Body of pancreas (tissue), 4 donors: ENCODE results near the gene NEK11. TPM values are rescaled to one million over a fixed set of nuclear protein-coding genes. Genes with fewer than 3 reads are reported as not detected.
A peak's percentile ranks its signal among the peaks of the same experiment; 100 is the strongest.

Experiments used
- ATAC-seq: fragments of 150-250 bp; one replicate; pipeline ENCODE4 v1.9.1; 2016
- DNase-seq, 4 donors: peaks; one replicate each; pipeline ENCODE4 v3.0.0-alpha.2; 2019
- H3K27ac ChIP-seq, 4 donors: fragments of 200-600 bp; sonication (generic); 1 replicate in 3 of 4; 2 replicates in 1 of 4; pipeline versions ENCODE4 v1.5.1 to v1.6.1; 2016 to 2019; ENCODE audit warnings: mild to moderate bottlenecking in 1 of 4, mixed read lengths in 1 of 4, moderate library complexity in 1 of 4
- H3K27me3 ChIP-seq, 2 donors: fragments of 200-600 bp; sonication (generic); one replicate each; pipeline ENCODE4 v1.6.0; 2016; ENCODE audit warnings: mild to moderate bottlenecking in 1 of 2
- H3K36me3 ChIP-seq, 2 donors: fragments of 200-600 bp; sonication (generic); replicated peaks in 1 of 2; 2 replicates each; pipeline ENCODE4 v1.5.1; 2016; ENCODE audit warnings: low read depth in 2 of 2; ENCODE audit not compliant: insufficient read depth in 1 of 2
- H3K4me1 ChIP-seq: fragments of 200-600 bp; sonication (generic); one replicate; pipeline ENCODE4 v1.6.0; 2016
- H3K4me3 ChIP-seq, 2 donors: fragments of 200-600 bp; sonication (generic); 1 replicate in 1 of 2; 2 replicates in 1 of 2; pipeline ENCODE4 v1.5.1; 2016 to 2019
- H3K9me3 ChIP-seq, 3 donors: fragments of 200-600 bp; sonication (generic); 1 replicate in 2 of 3; 2 replicates in 1 of 3; pipeline ENCODE4 v1.5.1; 2016
- CTCF ChIP-seq, 7 experiments: fragments of 450-650 bp in 4 of 7; fragments of 200-600 bp in 3 of 7; sonication (generic) in 3 of 7; IDR thresholded peaks; one replicate each; pipeline ENCODE4 v1.5.1; 2016 to 2019; ENCODE audit warnings: antibody characterized with exemption in 7 of 7
- POLR2A ChIP-seq, 3 donors: fragments of 450-650 bp; IDR thresholded peaks; one replicate each; pipeline ENCODE4 v1.6.1; 2016; ENCODE audit warnings: antibody characterized with exemption in 3 of 3, mild to moderate bottlenecking in 2 of 3
- whole genome bisulfite sequencing, 2 donors: methylation state at CpG; one replicate each; pipeline ENCODE4 v1.1.5; 2017; 5-methylcytosine and 5-hydroxymethylcytosine counted together
- intact Hi-C: fragments of 100-400 bp; cut with DNase I; formaldehyde crosslinking; loops from one replicate; pipeline ENCODE4 v1.15.1; 2023
- total RNA-seq, 2 donors: library from RNA; depleted of rRNA; stranded (reverse); fragments of >200 nt; gene quantifications; one replicate each; pipeline ENCODE4 v1.1.0, GENCODE V29; 2016

Gene NEK11
- total RNA-seq, 2 donors from 2014 or later: 3.4 to 10.2 TPM

GRCh38 chr3:131386429-131387165 lies 359.9 kb downstream of the NEK11 start:
- ATAC-seq (no peak), DNase-seq (peak in 3 of 4 donors; percentile 30 to 80 (median 42))
- no peaks in the 10 kb centered on the region for H3K27me3 ChIP-seq
- H3K27ac ChIP-seq: peak overlapping the region in 2 of 4 donors; percentile 51
- 53 to 76% methylated on average over 6 of the region's 6 CpGs for WGBS, 2 donors
- H3K4me1 ChIP-seq: peaks cover 15% of the 10 kb centered on the region
- no peaks in the 10 kb centered on the region for H3K36me3 ChIP-seq
- TF ChIP-seq CTCF (IDR thresholded peaks at IDR 0.05): no peak
- peak in 1 of 3 donors; percentile 3 for TF ChIP-seq POLR2A (IDR thresholded peaks at IDR 0.05)
- H3K9me3 ChIP-seq: no peaks in the 10 kb centered on the region
- intact Hi-C loops: loop anchor here (10.0 kb wide), 1 partner anchor 118 kb away; the partner anchor contains the start of gene MRPL3
- H3K4me3 ChIP-seq: no peak overlapping the region

- peaks cover 6% of the 10 kb centered on the region for H3K4me1 ChIP-seq
- no peak overlapping the region for H3K27ac ChIP-seq
- no peaks in the 10 kb centered on the region for H3K27me3 ChIP-seq
- 49 to 64% methylated on average over 1 of the region's 1 CpG for WGBS, 2 donors
- TF ChIP-seq CTCF (IDR thresholded peaks at IDR 0.05): no peak
- no peak for TF ChIP-seq POLR2A (IDR thresholded peaks at IDR 0.05)
- intact Hi-C loops: loop anchor here (10.0 kb wide), 1 partner anchor 117 kb away; the partner anchor contains the start of gene MRPL3
- H3K9me3 ChIP-seq: no peaks in the 10 kb centered on the region
- H3K4me3 ChIP-seq: no peak overlapping the region
- ATAC-seq (no peak), DNase-seq (no peak)
- no peaks in the 10 kb centered on the region for H3K36me3 ChIP-seq
Measured at GRCh38 chr3:131387796-131388489, 361.3 kb downstream of the NEK11 start.

- 57 to 60% methylated on average over 2 of the region's 2 CpGs for WGBS, 2 donors
- no peaks in the 10 kb centered on the region for H3K36me3 ChIP-seq
- no peaks in the 10 kb centered on the region for H3K9me3 ChIP-seq
- intact Hi-C loops: loop anchor here (10.0 kb wide), 1 partner anchor 116 kb away; the partner anchor contains the start of gene MRPL3
- H3K4me3 ChIP-seq: no peak overlapping the region
- TF ChIP-seq POLR2A (IDR thresholded peaks at IDR 0.05): no peak
- no peak for TF ChIP-seq CTCF (IDR thresholded peaks at IDR 0.05)
- peaks cover under 1% of the 10 kb centered on the region for H3K4me1 ChIP-seq
- no peaks in the 10 kb centered on the region for H3K27me3 ChIP-seq
- DNase-seq (no peak), ATAC-seq (no peak)
- H3K27ac ChIP-seq: no peak overlapping the region
Measured at GRCh38 chr3:131388490-131388799, 361.8 kb downstream of the NEK11 start.

- no peak overlapping the region for H3K27ac ChIP-seq
- H3K4me3 ChIP-seq: no peak overlapping the region
- 58 to 74% methylated on average over 2 of the region's 2 CpGs for WGBS, 2 donors
- ATAC-seq (no peak), DNase-seq (no peak)
- no peaks in the 10 kb centered on the region for H3K9me3 ChIP-seq
- TF ChIP-seq CTCF (IDR thresholded peaks at IDR 0.05): no peak
- no peak for TF ChIP-seq POLR2A (IDR thresholded peaks at IDR 0.05)
- no peaks in the 10 kb centered on the region for H3K27me3 ChIP-seq
- no peaks in the 10 kb centered on the region for H3K4me1 ChIP-seq
- H3K36me3 ChIP-seq: no peaks in the 10 kb centered on the region
- intact Hi-C loops: no loop called here
Measured at GRCh38 chr3:131390331-131390730, 363.7 kb downstream of the NEK11 start.
